NCI-H524 treated with DMSO at 0.1 percent for 48 hours (cell line): Measurements from ENCODE around the gene ZFYVE16.
"Not testable (repeated sequence)": the region's sequence is repeated elsewhere in the genome, so short reads cannot be mapped to it uniquely, and the experiment has no call there.

Source experiments
- DNase-seq: peaks from one replicate; lab custom pipeline; 2025; lab: John Stamatoyannopoulos, UW

The ZFYVE16 gene

GRCh38 chr5:80487829-80488721 is 80.2 kb downstream of the ZFYVE16 start, which contains the start of gene FAM151B:
Gene FAM151B (plus strand): TSS chr5:80488100. CDS start chr5:80488124, 24 bp downstream.
- DNase-seq: peak; percentile 82

- no peak for DNase-seq
Observed at GRCh38 chr5:80491296-80491695, 83.4 kb downstream of the ZFYVE16 start.

GRCh38 chr5:80492741-80493140 is 84.9 kb downstream of the ZFYVE16 start:
- DNase-seq: no peak

GRCh38 chr5:80493443-80493842 is 85.6 kb downstream of the ZFYVE16 start:
- DNase-seq: not testable (repeated sequence)

- DNase-seq: no peak
Observed at GRCh38 chr5:80495891-80496290, 88.0 kb downstream of the ZFYVE16 start.

GRCh38 chr5:80502800-80503199 is 94.9 kb downstream of the ZFYVE16 start:
- DNase-seq: no peak

- no peak for DNase-seq
Observed at GRCh38 chr5:80503641-80504040, 95.8 kb downstream of the ZFYVE16 start.

- no peak for DNase-seq
Observed at GRCh38 chr5:80504833-80505232, 97.0 kb downstream of the ZFYVE16 start.

GRCh38 chr5:80507663-80508062 is 99.8 kb downstream of the ZFYVE16 start:
- no peak for DNase-seq

- no peak for DNase-seq
Observed at GRCh38 chr5:80508844-80509243, 101.0 kb downstream of the ZFYVE16 start.

GRCh38 chr5:80509362-80509761 is 101.5 kb downstream of the ZFYVE16 start:
- no peak for DNase-seq

- DNase-seq: no peak
Observed at GRCh38 chr5:80516826-80517225, 109.0 kb downstream of the ZFYVE16 start.
